CD4-positive, alpha-beta T cell treated with Interleukin-1 beta for 1 hour (primary cell): Measurements from ENCODE around the gene MED15.

Experiments
- DNase-seq, 2 donors: peaks; one replicate each; pipeline ENCODE4 v3.0.0-alpha.2; 2020 to 2022

The MED15 gene

DNA sequence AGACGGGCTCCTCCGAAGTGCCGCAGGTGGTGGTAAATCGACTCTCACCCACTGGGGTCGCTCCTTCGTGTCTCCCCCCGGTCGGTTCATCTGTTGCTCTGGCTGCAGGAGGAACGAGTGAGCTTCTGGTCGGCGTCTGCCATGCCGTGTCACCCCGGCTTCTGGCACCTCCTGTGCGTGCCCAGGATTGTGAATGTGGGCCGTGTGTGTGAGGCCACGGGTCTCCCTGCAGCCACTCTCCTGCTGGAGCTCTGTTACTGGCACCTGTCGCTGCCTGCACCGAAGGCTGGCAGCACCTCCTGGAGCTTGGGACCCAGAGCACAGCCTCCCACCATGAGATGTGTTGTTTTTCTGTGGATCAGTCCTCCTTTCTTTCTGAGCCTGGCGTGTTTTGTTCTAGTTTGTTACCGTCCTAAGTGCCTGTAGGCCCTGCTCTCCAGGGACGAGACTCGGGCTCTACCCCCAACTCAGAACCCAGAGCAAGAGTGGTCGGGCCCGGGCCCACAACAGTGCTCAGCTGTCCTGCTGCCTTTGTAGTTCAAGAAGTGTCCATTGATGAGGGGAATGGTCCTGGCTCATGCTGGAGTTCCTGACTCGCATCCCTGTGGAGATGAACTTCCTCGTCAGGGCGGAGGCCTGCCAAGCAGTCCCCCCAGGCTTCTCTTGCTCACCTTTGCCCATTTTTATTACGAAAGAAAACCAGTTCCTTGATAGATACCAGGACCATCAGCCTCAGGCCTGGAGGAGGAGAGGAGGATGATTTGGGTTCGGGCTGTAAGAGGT, 66.6 kb downstream of the MED15 start:
- no peak for DNase-seq

DNA sequence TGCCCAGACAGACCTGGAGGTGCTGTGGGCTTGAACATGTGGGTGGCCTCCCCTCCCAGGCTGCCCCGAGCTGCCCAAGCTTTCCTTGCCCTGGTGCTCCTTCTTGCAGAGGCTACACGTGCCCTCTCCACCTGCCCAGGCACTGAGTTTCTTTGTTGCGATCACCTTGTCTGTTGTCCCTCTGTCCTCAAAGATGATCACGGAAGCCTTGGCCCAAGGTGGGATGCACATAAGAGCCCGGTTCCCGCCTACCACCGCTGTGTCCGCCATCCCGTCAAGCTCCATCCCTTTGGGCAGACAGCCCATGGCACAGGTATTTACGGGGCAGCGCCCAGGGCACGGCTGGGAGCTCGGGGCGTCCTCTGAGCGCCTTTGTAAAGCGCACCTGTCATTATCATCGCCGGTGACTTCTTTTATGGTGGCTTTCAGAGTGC, 67.5 kb downstream of the MED15 start:
- no peak for DNase-seq

DNA sequence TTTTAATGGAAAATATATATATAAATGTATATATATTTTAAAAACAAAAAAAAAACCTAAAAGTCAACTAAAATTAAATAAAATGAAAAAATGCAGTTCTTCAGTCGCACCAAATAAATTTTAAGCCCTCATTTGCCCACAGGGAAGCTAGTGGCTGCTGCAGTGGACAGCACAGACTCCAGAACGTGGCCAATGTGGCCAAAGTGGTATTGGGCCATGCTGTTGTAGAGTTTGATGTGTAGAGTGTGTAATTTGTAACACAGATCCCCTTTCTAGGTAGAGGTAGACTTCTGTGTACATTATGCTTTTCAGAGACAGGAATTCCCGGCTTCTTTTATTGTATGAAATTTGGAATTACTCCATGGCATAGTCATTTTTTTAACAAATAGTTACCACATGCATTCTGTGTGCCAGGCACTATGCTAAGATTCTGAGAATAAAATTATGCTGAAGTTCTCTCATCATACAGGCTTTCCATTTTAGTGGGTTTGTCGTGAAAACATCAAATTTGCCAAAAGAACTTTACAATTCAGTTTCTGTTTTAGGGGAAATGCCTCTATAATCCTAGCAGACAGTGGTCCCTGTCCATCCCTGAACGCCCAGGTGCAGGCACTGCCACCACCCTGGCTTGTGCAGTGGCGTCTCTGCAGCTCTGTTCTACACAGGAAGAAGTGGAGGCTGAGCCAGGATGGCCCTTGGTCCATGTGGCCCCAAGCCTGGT, 68.5 kb downstream of the MED15 start:
- DNase-seq, result no peak

DNA sequence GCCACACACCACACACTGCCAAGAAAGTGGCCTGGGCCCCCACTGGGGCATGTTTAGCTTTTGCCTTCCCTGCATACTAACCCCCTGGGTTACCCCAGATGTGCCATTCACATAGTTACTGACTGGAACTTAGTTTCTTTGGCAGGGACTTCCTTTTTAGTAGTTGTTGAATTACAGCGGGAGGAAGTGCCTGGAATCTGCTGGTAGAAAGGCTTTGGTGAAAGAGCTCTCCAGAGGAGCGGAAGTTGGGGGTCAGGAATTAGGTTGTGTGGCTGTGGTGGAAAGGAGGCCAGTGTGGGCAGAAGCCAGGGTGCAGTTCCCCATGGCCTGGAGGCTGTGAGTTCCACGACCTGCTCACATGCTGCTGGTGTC, 69.0 kb downstream of the MED15 start:
- no peak for DNase-seq

- no peak for DNase-seq
Measured at GRCh38 chr22:20577045-20577444, 69.6 kb downstream of the MED15 start.

DNA sequence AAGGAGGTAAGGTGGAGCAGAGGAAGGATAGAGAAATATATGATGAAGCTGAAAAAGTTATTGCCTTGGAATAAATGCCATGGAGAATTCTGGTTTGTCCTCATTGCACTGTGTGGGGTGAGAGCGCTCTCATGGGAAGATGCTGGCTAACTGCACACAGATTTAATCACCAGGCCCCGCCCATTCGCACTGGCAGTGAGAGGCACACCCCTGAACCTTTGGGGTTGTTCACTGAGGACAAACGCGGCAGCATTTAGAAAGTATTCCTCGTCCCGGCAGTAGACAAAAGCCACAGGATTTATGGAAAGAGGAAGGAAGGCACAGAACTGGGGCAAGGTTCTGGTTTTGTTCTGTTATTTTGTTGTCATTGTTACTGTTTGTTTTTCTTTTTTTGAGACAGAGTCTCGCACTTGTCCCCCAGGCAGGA, 70.2 kb downstream of the MED15 start:
- no peak for DNase-seq

GRCh38 chr22:20578192-20578591, 70.8 kb downstream of the MED15 start:
- DNase-seq, result no peak

DNA sequence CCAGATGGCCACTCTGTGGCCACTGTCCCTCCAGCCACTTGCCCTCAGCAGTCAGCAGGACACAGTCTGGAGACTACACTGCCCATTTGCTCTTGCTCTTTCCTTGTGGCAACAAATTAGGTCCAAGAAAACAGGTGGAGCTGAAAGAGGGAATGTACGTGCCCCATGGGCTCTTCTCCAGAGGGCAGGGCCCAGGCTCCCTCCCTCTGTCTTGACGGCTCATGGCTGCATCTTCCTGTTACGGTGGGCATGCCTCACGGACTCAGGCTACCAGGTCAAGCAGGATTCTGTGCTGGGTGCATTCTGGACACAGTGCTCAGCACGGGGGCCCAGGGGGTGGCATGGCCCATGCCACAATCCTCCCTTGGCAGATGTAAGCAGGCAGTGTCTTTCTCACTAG, 71.3 kb downstream of the MED15 start:
- DNase-seq, result no peak

DNA sequence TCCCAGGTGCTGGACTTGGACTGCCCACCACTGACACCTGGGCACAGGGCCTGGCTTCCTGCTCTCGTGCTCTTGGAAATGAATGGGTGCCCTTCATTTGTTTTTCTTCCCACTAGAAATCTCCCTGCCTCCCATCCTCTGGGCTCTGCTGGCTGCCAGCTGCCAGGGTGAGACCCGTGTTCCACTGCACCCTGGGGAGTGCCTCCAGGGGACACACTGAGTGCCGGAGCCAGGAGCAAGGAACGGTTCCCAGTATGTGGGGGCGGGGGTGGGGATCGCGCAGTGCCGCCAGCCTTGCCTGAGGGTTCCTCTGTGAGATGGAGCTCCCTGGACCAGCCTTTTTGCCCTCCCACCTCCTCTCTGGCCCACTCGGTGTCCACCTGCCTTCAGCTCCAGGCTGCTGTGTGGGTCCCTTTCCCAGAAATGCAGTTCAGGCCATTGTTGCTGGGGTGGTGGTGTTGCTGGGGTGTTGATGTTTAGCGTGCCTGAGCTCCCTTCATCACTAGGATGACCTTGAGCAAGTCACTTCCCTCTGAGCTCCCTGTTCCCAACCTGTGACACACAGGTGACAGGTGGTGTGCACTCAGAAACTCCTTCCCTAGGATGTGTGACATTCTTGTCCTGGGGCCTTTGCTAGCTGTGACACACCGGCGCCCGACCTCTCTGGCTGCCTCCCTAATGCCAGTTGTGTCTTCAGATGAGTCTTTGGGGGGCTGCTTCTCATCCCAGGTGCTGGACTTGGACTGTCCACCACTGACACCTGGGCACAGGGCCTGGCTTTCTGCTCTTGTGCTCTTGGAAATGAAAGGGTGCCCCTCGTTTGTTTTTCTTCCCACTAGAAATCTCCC, 72.1 kb downstream of the MED15 start:
- DNase-seq, result no peak

DNA sequence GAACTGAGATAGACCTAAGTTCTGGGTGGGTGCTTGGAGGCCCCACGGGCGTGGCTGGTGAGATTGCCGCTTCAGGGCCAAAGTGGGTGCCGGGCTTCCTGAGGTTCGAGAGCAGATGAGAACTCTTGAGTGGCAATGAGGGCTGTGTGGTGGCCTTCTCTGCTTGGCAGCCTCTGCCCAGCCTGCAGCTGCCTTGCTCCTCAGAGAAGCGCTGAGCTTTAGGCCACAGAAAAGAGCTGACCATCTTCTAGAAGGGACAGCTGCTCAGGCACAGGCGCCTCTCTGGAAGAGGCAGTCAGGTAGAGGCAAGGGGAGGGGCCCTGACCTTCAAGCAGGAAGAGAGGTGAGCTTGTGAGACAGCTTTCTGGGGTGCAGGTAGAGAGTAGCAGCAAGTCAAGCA, 72.8 kb downstream of the MED15 start:
- no peak for DNase-seq

DNA sequence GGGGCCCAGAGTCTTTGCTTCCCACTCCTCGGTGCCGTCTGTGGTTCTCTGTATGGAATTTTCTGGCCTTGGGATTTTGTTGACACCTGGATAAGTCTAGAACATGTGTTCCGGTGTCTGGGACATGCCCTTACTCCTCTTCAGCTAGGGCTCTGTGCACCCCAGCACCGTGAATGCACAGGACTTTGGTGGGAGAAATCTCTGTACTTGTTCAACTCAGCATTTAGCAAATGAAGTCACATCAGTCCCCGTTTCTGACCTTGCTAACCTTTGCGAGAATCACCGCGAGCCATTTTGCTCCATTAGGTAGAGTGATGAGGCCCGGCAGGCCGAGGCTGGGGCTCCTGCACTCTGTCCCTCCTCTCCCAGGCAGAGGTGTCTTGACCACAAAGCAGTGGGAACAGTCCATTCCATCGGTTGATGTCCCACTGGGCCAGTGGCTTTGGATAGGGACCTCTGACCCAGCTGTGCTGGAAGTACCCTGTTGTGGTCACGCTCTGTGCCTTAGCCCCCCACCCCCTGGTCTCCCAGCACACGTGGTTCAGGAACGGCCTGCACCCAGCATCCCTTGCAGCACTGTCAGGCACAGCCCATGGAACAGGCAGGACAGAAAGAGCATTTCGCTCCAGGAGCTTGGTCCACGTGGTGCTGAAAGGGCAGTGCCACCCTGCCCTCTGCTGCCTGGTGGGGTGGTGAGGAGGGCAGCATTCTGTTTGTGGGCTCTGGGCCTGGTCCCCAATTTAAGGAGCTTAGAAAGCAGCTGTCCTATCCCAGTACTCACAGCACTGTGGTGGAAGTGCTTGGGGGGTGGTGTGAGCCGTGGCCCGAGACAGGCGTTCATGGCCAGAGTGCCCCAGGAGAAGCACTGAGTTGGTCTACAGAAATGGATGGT, 73.4 kb downstream of the MED15 start:
- DNase-seq, result no peak

GRCh38 chr22:20581503-20582170, 74.2 kb downstream of the MED15 start:
- DNase-seq, result no peak

GRCh38 chr22:20582171-20582511, 74.7 kb downstream of the MED15 start:
- DNase-seq, result no peak

DNA sequence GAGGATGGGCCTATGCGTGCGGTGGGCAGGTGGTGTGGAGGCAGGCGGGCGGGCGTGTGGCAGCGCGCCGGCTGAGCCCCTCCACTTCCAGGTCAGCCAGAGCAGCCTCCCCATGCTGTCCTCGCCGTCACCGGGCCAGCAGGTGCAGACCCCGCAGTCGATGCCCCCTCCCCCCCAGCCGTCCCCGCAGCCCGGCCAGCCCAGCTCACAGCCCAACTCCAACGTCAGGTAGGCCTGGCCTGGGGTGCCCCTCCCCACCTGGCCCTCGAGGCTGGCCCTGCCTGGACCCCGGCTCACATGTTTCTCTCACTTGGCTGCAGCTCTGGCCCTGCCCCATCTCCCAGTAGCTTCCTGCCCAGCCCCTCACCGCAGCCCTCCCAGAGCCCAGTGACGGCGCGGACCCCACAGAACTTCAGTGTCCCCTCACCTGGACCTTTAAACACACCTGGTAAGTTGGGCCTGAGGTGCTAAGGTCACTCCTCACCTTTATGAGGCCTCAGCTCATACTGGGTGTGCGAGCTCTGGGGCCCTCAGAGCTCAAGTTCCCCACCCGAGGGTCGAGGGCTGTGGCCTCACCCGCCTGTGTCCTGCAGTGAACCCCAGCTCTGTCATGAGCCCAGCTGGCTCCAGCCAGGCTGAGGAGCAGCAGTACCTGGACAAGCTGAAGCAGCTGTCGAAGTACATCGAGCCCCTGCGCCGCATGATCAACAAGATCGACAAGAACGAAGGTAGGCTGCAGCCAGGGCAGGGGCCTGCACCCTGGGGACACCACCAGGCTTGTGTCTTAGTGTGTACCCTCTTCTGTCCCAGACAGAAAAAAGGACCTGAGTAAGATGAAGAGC, 75.3 kb downstream of the MED15 start:
- no peak for DNase-seq

- DNase-seq, result no peak
Measured at GRCh38 chr22:20583471-20583922, 76.1 kb downstream of the MED15 start.

DNA sequence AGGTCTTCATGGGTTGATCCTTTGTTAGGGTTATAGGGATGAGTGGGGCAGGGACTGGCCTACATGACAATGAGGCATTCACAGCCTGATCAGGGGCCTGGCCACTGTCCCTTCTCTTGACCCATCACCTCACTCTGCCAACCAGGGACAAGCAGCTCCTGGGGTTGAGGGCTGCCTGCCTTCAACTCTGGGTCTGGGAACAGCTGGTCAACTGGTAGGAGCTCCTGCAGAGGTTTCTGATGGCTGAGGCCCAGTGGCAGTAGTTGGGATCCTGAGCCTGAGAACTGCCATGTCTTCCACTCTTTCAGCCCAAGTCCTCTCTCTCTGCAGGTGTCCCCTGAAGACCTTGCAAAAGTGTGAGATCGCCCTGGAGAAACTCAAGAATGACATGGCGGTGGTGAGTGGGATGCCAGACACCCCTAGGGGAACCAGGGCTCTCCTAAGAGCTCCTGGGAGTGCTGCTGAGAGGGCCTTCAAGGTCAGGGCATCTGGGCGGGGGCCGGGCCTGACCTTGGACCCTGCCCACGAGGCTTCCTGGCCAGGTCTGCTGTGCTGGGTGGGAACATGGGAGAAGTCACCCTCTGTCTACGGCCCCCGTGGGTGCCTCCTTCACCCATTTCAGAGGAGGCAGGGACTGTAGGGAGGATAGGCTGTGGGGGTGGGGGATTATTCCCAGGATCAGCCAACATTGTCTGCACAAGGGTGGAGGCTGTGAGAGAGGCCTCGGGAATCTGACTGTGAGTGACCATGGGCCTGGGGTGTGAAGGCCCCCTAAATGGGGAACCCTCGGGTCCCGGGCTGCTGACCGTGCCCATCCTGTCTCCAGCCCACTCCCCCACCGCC, 76.8 kb downstream of the MED15 start:
- DNase-seq, result no peak

GRCh38 chr22:20584872-20585638, 77.6 kb downstream of the MED15 start:
- DNase-seq, result no peak

DNA sequence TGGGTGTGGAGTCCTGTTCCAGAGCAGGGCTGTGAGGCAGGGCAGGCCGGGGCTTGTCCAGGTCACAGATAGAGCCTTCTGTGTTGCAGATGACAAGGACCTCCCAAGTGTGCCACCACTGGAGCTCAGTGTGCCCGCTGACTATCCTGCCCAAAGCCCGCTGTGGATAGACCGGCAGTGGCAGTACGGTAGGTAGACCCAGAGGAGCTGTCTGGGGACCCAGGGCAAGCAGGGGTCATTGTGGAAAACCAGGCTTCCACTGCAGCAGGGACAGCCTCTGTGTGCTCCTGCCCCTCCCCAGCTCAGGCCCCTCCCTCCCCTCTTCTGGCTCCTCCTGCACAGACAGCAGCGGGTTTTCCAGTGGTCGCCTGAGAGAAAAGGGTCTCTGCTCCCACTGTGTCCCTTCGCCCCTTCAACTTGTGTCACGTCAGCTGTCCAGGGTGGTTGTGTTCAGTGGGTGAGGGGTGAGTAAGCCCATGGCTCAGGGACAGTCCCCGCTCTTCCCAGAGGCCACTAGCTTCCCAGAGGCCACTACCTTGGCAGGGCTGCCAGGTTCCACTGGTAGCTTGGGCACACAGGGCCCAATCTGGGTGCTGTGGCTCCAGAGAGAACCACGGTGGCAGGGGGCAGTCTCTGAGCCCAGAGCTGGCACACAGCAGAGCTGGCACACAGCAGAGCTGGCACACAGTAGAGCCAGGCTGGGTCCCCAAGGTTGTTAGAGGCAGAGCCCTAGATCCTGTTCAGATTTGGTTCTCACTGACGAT, 78.4 kb downstream of the MED15 start:
- no peak for DNase-seq

GRCh38 chr22:20586403-20586745, 79.0 kb downstream of the MED15 start:
- DNase-seq, result no peak
